Right atrium auricular region (tissue), 2 donors: ENCODE results near the gene EXOC4. TPM values are rescaled to one million over a fixed set of nuclear protein-coding genes. Genes with fewer than 3 reads are reported as not detected.

Experiments used
- DNase-seq: peaks from one replicate; pipeline ENCODE4 v3.0.0-alpha.2; 2019; ENCODE audit warnings: low spot score
- H3K27ac ChIP-seq, 2 donors: fragments of 200-600 bp; sonication (generic); 1 replicate in 1 of 2; 2 replicates in 1 of 2; pipeline ENCODE4 v1.5.1; 2016 to 2019
- H3K27me3 ChIP-seq, 2 donors: fragments of 200-600 bp; sonication (generic); one replicate each; pipeline versions ENCODE4 v1.5.1 to v1.6.0; 2017 to 2019
- H3K36me3 ChIP-seq: fragments of 200-600 bp; sonication (generic); one replicate; pipeline ENCODE4 v1.5.1; 2016
- H3K4me1 ChIP-seq, 2 donors: fragments of 200-600 bp; sonication (generic); one replicate each; pipeline versions ENCODE4 v1.5.1 to v1.6.0; 2017 to 2019
- H3K4me3 ChIP-seq, 2 donors: fragments of 200-600 bp; sonication (generic); 1 replicate in 1 of 2; 2 replicates in 1 of 2; pipeline ENCODE4 v1.5.1; 2017 to 2019; ENCODE audit warnings: mild to moderate bottlenecking in 1 of 2, moderate library complexity in 1 of 2
- H3K9me3 ChIP-seq, 2 donors: fragments of 200-600 bp; sonication (generic); one replicate each; pipeline ENCODE4 v1.5.1; 2019
- total RNA-seq, 2 donors: library from RNA; depleted of rRNA; stranded (reverse); fragments of >200 nt; gene quantifications; one replicate each; pipeline ENCODE4 v1.1.0, GENCODE V29; 2016
- TF ChIP-seq, protein P1 (sequence below), 2 donors: fragments of 200-600 bp; sonication (generic); IDR thresholded peaks; one replicate each; pipeline ENCODE4 v1.5.1; 2019; ENCODE audit warnings: antibody characterized with exemption in 2 of 2

Gene EXOC4
- total RNA-seq, 2 donors from 2014 or later, result 24.7 to 30.6 TPM

DNA sequence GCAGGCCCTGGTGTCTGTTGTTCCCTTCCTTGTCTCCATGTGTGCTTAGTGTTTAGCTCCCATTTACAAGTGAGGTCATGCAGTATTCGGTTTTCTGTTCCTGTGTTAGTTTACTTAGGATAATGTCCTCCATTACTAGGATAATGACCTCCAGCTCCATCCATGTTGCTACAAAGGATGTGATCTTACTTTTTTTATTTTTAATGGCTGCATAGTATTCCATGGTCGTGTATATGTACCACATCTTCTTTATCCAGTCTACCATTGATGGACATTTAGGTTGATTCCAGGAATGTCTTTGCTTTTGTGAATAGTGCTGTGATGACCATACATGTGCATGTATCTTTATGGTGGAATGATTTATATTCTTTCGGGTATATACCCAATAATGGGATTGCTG, 333.4 kb downstream of the EXOC4 start:
- Histone ChIP-seq H3K27ac (no peak overlapping the region), H3K4me3 (no peak overlapping the region), H3K9me3 (no peaks in the 10 kb centered on the region), H3K36me3 (no peaks in the 10 kb centered on the region), H3K27me3 (no peaks in the 10 kb centered on the region), H3K4me1 (no peaks in the 10 kb centered on the region)
- TF ChIP-seq, protein P1, sequence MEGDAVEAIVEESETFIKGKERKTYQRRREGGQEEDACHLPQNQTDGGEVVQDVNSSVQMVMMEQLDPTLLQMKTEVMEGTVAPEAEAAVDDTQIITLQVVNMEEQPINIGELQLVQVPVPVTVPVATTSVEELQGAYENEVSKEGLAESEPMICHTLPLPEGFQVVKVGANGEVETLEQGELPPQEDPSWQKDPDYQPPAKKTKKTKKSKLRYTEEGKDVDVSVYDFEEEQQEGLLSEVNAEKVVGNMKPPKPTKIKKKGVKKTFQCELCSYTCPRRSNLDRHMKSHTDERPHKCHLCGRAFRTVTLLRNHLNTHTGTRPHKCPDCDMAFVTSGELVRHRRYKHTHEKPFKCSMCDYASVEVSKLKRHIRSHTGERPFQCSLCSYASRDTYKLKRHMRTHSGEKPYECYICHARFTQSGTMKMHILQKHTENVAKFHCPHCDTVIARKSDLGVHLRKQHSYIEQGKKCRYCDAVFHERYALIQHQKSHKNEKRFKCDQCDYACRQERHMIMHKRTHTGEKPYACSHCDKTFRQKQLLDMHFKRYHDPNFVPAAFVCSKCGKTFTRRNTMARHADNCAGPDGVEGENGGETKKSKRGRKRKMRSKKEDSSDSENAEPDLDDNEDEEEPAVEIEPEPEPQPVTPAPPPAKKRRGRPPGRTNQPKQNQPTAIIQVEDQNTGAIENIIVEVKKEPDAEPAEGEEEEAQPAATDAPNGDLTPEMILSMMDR (IDR thresholded peaks at IDR 0.05), result no peak
- no peak for DNase-seq

DNA sequence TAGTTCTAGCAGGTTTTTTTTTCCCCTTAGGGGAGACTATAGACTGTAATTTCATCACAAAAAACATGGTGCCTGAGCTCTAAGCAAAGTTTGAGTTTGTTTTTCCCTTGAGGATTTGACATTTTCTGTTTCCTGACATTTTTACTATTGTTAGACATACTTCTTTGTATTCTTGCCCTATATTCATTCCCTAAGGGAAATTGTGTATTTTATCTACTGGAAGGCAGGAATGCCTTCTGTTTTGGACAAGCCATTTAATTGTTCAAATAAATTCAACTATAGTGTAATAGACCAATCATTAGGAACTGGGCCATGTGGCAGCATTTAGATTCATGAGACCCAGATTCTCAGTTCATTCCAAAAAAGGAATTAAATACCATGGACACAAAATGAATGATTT, 335.0 kb downstream of the EXOC4 start:
- H3K4me1 ChIP-seq, result no peaks in the 10 kb centered on the region
- H3K4me3 ChIP-seq, result no peak overlapping the region
- no peaks in the 10 kb centered on the region for H3K27me3 ChIP-seq
- no peak for DNase-seq
- TF ChIP-seq, protein P1 (IDR thresholded peaks at IDR 0.05), result no peak
- no peak overlapping the region for H3K27ac ChIP-seq
- no peaks in the 10 kb centered on the region for H3K9me3 ChIP-seq
- H3K36me3 ChIP-seq, result no peaks in the 10 kb centered on the region

DNA sequence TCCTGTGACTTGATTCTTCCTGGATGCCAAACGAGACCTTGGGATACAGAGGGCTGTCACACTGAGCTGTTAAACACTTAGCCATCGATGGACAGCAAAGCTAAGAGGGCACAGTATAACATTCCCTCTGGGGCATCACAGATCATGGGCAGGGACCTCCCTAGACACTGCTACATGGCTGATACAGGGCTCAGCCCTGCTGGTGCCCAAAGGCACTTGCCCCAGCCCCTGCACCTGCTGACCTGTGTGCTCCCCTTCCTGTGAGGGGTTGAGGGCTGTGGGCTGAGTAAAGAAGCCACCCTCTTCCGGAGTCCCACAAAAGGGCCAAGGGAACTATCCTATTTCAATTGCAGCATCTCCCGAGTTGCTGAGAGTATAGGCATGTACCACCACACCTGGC, 337.9 kb downstream of the EXOC4 start:
- Histone ChIP-seq H3K36me3 (no peaks in the 10 kb centered on the region), H3K9me3 (no peaks in the 10 kb centered on the region), H3K4me1 (no peaks in the 10 kb centered on the region), H3K4me3 (no peak overlapping the region), H3K27ac (no peak overlapping the region), H3K27me3 (no peaks in the 10 kb centered on the region)
- TF ChIP-seq, protein P1 (IDR thresholded peaks at IDR 0.05), result no peak
- no peak for DNase-seq

DNA sequence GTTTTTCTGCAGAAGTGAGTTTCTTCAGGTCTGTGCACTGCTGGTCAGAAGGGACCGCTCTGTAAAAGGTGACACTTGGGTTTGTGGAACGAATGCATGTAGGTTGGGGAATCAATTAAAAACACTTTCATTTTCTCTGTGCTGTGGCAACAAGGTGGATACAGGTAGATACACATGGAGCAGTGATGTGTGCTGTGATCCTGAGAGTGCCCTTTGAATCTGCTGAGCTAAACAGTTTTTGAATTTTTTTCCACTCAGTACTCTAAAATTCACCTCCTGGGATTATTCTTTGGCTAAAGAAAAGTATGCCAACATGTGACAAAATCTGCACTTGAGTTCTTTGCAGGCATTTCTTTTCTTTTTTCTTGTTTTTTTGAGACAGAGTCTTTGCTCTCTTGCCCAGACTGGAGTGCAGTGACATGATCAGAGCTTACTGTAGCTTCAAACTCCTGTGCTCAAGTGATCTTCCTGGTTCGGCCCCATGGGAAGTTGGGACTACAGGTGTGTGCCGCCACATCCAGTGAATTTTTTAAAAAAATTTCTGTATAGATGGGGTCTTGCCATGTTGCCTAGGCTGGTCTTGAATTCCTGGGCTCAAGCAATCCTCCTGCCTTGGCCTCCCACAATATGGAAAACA, 338.9 kb downstream of the EXOC4 start:
- DNase-seq, result no peak
- no peaks in the 10 kb centered on the region for H3K36me3 ChIP-seq
- TF ChIP-seq, protein P1 (IDR thresholded peaks at IDR 0.05), result no peak
- no peaks in the 10 kb centered on the region for H3K27me3 ChIP-seq
- no peak overlapping the region for H3K4me3 ChIP-seq
- no peak overlapping the region for H3K27ac ChIP-seq
- H3K9me3 ChIP-seq, result no peaks in the 10 kb centered on the region
- H3K4me1 ChIP-seq, result no peaks in the 10 kb centered on the region

DNA sequence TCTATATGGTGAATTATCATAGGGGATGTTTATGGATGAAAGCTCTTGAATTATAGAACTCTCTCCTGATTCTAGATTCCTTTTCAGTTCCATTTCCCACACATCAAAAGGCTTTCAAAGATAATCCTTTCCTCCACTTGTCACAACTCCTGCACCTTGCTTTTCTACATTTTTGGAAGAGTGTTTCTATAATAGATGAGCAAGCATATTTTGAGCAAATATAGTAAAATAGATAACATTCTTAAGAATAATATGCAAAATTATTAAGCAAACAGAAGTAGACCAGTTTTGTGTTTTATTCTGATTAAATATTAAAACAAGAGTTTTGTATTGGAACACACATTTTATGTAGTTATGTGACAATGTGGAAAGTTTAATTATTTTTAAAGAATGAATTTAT, 340.7 kb downstream of the EXOC4 start:
- DNase-seq, result no peak
- no peaks in the 10 kb centered on the region for H3K36me3 ChIP-seq
- H3K9me3 ChIP-seq, result no peaks in the 10 kb centered on the region
- TF ChIP-seq, protein P1 (IDR thresholded peaks at IDR 0.05), result no peak
- no peaks in the 10 kb centered on the region for H3K4me1 ChIP-seq
- H3K27ac ChIP-seq, result no peak overlapping the region
- no peak overlapping the region for H3K4me3 ChIP-seq
- H3K27me3 ChIP-seq, result no peaks in the 10 kb centered on the region

DNA sequence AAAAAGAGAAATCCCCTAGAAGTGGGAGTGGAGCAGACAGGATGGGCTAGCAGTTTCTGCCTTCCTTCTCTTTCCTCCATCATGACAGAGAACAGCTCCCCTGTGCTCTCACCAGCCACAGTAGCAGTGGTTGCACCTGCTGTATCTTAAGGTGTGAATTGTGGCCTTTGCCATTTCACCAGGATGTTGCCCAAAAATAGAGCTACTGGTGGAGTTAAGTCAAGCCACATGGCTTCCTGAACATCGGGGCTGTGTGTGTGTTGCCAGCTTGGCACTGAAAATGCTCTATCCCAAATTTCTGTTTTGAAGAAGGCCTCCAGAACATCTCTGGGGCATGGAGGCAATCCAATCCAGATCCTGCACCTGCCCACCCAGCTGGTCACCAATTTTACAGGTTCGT, 348.7 kb downstream of the EXOC4 start:
- Histone ChIP-seq H3K27ac (no peak overlapping the region), H3K4me3 (no peak overlapping the region), H3K27me3 (no peaks in the 10 kb centered on the region), H3K4me1 (no peaks in the 10 kb centered on the region), H3K9me3 (no peaks in the 10 kb centered on the region), H3K36me3 (no peaks in the 10 kb centered on the region)
- TF ChIP-seq, protein P1 (IDR thresholded peaks at IDR 0.05), result no peak
- no peak for DNase-seq
